PFSK-1 (cell line): Measurements from ENCODE around the gene SUCLG1.

ENCODE experiments used
- FOXP2 ChIP-seq: optimal IDR thresholded peaks from 2 replicates; pipeline ENCODE3; 2011; ENCODE audit warnings: borderline replicate concordance, control low read depth, inconsistent platforms; ENCODE audit not compliant: insufficient read depth; ENCODE audit errors: extremely low read length, extremely low read depth
- POLR2AphosphoS5 ChIP-seq: IDR thresholded peaks from 2 replicates; pipeline ENCODE4 v1.6.1; 2012; ENCODE audit warnings: low read depth, mild to moderate bottlenecking, control low read depth, low read length, moderate library complexity
- SIN3A ChIP-seq: IDR thresholded peaks from 2 replicates; pipeline ENCODE4 v1.6.1; 2012; ENCODE audit warnings: mild to moderate bottlenecking, low read length, moderate library complexity, borderline replicate concordance; ENCODE audit not compliant: insufficient read depth
- TAF1 ChIP-seq: IDR thresholded peaks from 2 replicates; pipeline ENCODE4 v1.6.1; 2012; ENCODE audit warnings: low read length, control low read depth, borderline replicate concordance; ENCODE audit not compliant: insufficient read depth
- TF ChIP-seq, protein P1 (sequence below), 2 experiments: IDR thresholded peaks; 2 replicates each; pipeline versions ENCODE4 v1.6.1 to v1.8.0; 2011 to 2012; ENCODE audit warnings: low read depth in 2 of 2, low read length in 2 of 2, control low read depth in 1 of 2, inconsistent platforms in 1 of 2, mild to moderate bottlenecking in 1 of 2, moderate library complexity in 1 of 2; ENCODE audit not compliant: insufficient read depth in 1 of 2

Gene SUCLG1

DNA sequence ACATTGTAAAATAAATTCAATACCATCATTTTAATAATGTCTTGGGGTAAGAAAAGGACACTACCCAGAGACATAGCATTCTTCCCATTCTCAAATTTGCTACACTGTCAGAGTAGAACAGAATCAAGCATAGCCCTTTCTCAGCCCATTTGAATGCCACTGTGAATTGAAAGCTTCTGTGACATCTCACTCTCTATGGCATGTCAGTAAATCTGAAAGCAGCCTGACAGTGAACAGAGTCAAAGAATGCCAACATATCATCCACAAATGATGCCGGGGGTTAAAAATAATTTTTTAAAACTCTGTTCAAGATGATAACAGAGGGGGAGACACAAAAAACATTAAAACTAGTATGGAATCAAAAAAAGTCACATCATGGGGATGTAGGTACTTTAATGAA is 17.6 kb downstream of the SUCLG1 start:
- TF ChIP-seq, protein P1, sequence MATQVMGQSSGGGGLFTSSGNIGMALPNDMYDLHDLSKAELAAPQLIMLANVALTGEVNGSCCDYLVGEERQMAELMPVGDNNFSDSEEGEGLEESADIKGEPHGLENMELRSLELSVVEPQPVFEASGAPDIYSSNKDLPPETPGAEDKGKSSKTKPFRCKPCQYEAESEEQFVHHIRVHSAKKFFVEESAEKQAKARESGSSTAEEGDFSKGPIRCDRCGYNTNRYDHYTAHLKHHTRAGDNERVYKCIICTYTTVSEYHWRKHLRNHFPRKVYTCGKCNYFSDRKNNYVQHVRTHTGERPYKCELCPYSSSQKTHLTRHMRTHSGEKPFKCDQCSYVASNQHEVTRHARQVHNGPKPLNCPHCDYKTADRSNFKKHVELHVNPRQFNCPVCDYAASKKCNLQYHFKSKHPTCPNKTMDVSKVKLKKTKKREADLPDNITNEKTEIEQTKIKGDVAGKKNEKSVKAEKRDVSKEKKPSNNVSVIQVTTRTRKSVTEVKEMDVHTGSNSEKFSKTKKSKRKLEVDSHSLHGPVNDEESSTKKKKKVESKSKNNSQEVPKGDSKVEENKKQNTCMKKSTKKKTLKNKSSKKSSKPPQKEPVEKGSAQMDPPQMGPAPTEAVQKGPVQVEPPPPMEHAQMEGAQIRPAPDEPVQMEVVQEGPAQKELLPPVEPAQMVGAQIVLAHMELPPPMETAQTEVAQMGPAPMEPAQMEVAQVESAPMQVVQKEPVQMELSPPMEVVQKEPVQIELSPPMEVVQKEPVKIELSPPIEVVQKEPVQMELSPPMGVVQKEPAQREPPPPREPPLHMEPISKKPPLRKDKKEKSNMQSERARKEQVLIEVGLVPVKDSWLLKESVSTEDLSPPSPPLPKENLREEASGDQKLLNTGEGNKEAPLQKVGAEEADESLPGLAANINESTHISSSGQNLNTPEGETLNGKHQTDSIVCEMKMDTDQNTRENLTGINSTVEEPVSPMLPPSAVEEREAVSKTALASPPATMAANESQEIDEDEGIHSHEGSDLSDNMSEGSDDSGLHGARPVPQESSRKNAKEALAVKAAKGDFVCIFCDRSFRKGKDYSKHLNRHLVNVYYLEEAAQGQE (IDR thresholded peaks at IDR 0.05; ENCODE audit: insufficient read depth in 1 of 2, low read depth in 2 of 2, low read length in 2 of 2) = no peak
- TF ChIP-seq TAF1 (no peak), SIN3A (no peak), POLR2AphosphoS5 (no peak), FOXP2 (no peak)

DNA sequence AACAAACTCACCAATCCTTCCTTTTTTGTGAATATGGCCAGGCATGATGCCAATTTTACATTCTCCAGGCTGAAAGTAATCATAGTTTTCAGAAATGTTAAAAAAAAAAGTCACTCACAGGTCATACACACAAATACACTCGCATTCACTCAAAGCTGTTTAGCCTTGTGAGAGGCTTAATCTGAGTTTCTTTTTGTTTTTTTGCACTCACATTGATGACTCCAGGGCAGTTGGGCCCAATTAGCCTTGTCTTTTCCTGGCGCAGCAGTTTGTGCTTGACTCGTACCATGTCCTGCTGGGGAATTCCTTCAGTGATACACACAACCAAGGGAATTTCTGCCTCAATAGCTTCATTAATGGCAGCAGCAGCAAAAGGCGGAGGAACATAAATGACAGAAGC is 18.0 kb downstream of the SUCLG1 start:
- TF ChIP-seq, protein P1 (IDR thresholded peaks at IDR 0.05; ENCODE audit: insufficient read depth in 1 of 2, low read depth in 2 of 2, low read length in 2 of 2) = no peak
- TF ChIP-seq TAF1 (no peak), FOXP2 (no peak), POLR2AphosphoS5 (no peak), SIN3A (no peak)

DNA sequence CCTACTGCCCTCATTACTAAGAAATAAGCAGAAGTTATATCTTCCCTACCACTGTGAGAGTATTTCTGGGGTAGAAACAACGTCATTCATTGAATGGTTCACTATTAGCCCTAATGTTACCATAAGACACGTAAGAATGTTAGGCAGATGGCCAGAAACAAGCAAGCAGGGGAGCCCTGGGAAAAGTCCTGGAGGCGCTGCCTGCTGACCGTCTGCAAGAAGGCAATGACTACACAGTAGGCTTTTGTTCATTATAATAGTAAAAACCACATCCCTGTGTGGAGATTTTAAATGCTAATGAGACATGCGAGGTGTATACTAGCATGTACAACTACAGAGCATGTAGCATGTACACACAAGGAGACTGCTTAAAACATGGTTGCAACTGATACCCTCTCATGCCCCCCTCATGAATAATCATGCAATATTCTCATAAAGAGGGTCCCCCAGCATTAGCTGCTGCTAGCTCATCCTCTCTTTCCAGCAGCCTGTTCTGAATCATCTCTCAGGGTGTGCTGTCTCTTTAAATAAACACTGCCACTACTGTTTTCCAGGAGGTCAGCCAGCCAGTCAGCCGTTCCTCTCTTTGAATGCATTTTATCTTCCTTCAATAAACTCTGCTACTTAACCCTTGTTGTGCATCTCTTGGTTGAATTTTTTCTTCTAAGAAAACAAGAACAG is 23.6 kb downstream of the SUCLG1 start:
- TF ChIP-seq FOXP2 (no peak), SIN3A (no peak), TAF1 (no peak; the same call in 1 of the 2 replicates), POLR2AphosphoS5 (no peak)
- TF ChIP-seq, protein P1 (IDR thresholded peaks at IDR 0.05; ENCODE audit: insufficient read depth in 1 of 2, low read depth in 2 of 2, low read length in 2 of 2) = no peak

DNA sequence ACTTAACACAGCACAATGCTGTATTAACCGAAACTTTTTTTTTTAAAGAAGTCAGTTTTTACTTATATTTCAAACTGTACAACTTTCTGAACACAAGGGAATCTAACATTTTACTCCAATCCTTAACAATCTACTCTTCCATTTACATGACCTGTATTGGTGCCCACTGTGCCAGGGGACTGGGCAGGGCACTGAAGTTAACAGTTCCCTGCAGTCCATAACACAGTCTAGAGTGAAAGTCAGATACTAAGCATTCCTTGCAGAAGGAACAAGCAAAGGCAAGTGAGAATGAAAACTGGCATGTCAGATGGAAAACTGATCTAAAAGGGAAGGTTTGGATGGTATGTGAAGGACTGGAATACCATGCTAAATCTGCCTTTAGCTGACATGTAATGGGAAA is 29.8 kb downstream of the SUCLG1 start:
- TF ChIP-seq FOXP2 = no peak
- TF ChIP-seq, protein P1 (IDR thresholded peaks at IDR 0.05; ENCODE audit: insufficient read depth in 1 of 2, low read depth in 2 of 2, low read length in 2 of 2) = no peak
